Neural progenitor cell (in vitro differentiated cells): ENCODE data around the gene HSD17B4.
A peak's percentile ranks its signal among the peaks of the same experiment; 100 is the strongest.

ENCODE experiments used
- EZH2 ChIP-seq: fragments of 200-600 bp; sonication (generic); IDR thresholded peaks from 2 replicates; pipeline ENCODE4 v1.6.1; 2017; ENCODE audit warnings: antibody characterized with exemption, mild to moderate bottlenecking, moderate library complexity
- EZH2phosphoT487 ChIP-seq: fragments of 200-600 bp; sonication (generic); IDR thresholded peaks from 2 replicates; pipeline ENCODE4 v1.6.1; 2017; ENCODE audit warnings: antibody characterized with exemption
- TF ChIP-seq, protein P1 (sequence below): fragments of 200-600 bp; sonication (generic); IDR thresholded peaks from 2 replicates; pipeline ENCODE4 v1.5.1; 2017; ENCODE audit warnings: antibody characterized with exemption, mild to moderate bottlenecking

- TF ChIP-seq, protein P1, sequence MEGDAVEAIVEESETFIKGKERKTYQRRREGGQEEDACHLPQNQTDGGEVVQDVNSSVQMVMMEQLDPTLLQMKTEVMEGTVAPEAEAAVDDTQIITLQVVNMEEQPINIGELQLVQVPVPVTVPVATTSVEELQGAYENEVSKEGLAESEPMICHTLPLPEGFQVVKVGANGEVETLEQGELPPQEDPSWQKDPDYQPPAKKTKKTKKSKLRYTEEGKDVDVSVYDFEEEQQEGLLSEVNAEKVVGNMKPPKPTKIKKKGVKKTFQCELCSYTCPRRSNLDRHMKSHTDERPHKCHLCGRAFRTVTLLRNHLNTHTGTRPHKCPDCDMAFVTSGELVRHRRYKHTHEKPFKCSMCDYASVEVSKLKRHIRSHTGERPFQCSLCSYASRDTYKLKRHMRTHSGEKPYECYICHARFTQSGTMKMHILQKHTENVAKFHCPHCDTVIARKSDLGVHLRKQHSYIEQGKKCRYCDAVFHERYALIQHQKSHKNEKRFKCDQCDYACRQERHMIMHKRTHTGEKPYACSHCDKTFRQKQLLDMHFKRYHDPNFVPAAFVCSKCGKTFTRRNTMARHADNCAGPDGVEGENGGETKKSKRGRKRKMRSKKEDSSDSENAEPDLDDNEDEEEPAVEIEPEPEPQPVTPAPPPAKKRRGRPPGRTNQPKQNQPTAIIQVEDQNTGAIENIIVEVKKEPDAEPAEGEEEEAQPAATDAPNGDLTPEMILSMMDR, result no peak
- TF ChIP-seq EZH2 (no peak), EZH2phosphoT487 (peak; percentile 59)
Measured at GRCh38 chr5:119476341-119476740, 24.0 kb downstream of the HSD17B4 start.
